ENCODE data around the gene ATF6.

GRCh38 chr1:161726473-161727255 lies 39.5 kb upstream of the ATF6 start:
- TF ChIP-seq POLR2A (IDR thresholded peaks at IDR 0.05) (peak in 2 of 4 donors; percentile 33 to 71), CTCF (IDR thresholded peaks at IDR 0.05) (peak in 1 of 6 experiments; percentile 17)
